HuH-7 (cell line): ENCODE measurements around the gene MADD.

Experiments used
- DNase-seq: peaks from one replicate; pipeline ENCODE4 v3.0.0; 2011; ENCODE audit warnings: low spot score

The MADD gene

DNA sequence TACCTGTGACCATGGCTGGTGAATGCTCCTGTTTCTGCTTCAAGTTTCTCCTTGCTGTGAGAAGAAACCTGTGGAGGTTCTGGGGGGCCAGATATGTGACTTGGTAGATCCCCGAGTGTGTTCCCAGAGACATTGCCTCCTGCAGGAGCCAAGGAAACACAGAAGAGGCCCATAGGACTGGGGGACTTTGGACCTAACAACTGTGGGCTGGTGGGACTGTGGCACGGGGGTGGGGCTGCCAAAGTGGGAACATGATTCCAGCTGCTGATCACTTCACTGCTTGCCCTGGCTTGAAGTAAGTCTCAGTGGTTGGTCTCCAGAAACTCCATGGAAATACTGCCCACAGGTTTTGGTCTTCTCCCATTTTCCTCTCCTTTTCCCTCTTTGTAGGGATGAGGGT is 16.3 kb upstream of the MADD start:
- peak; percentile 64 for DNase-seq

- no peak for DNase-seq
Observed at GRCh38 chr11:47254386-47254785, 15.5 kb upstream of the MADD start.

GRCh38 chr11:47256374-47256773 is 13.6 kb upstream of the MADD start:
- no peak for DNase-seq

- no peak for DNase-seq
Observed at GRCh38 chr11:47257177-47257516, 12.8 kb upstream of the MADD start.

- peak; percentile 82 for DNase-seq
Observed at GRCh38 chr11:47257517-47258316, 12.2 kb upstream of the MADD start, which contains the start of gene NR1H3. TSS of gene NR1H3 (plus strand) at chr11:47257996. CDS start at chr11:47259217, 1,221 bp downstream.

DNA sequence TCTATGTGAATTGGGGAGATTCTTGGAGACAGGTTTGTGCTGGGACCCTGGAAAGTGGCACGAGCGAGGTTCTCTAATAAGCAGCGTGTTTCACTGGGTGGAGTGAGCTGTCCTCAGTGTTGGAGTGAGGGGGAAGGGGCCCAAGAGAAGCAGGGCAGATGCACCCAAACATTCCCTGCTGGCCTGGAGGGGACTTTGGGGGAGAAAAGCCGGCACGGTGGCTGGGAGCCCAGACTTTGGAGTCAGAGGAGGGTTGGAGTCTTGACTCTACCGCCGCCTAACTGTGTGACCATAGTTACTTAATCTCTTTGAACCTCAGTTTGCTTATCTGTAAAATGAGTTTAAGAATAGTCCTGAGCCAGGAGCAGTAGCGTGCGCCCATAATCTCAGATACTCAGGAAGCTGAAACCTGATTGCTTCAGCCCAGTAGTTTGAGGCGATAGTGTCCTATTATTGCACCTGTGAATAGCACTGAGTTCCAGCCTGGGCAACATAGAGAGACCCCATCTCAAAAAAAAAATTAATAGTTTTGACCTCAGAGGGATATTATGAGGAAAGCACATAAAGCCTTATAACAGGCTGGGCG is 11.5 kb upstream of the MADD start:
- no peak for DNase-seq

GRCh38 chr11:47259232-47259977 is 10.5 kb upstream of the MADD start:
- peak; percentile 72 for DNase-seq

DNA sequence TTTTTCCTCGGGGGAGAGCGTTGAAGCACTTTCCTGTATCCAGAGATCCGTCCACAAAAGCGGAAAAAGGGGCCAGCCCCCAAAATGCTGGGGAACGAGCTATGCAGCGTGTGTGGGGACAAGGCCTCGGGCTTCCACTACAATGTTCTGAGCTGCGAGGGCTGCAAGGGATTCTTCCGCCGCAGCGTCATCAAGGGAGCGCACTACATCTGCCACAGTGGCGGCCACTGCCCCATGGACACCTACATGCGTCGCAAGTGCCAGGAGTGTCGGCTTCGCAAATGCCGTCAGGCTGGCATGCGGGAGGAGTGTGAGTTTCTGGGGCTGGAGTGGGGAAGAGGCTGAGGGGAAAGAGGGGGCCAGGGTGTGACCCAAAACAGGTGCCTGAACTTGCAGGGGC is 9.6 kb upstream of the MADD start:
- DNase-seq, result no peak

DNA sequence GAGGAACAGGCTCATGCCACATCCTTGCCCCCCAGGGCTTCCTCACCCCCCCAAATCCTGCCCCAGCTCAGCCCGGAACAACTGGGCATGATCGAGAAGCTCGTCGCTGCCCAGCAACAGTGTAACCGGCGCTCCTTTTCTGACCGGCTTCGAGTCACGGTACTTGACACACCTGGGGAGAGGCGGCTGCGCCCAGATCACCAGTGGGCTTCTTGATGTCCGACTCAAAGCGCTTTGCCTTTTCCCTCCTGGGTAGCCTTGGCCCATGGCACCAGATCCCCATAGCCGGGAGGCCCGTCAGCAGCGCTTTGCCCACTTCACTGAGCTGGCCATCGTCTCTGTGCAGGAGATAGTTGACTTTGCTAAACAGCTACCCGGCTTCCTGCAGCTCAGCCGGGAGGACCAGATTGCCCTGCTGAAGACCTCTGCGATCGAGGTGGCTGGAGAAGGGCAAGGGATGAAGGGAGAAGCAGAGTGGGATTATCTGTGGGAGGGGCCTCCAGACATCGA is 8.6 kb upstream of the MADD start:
- DNase-seq, result no peak

DNA sequence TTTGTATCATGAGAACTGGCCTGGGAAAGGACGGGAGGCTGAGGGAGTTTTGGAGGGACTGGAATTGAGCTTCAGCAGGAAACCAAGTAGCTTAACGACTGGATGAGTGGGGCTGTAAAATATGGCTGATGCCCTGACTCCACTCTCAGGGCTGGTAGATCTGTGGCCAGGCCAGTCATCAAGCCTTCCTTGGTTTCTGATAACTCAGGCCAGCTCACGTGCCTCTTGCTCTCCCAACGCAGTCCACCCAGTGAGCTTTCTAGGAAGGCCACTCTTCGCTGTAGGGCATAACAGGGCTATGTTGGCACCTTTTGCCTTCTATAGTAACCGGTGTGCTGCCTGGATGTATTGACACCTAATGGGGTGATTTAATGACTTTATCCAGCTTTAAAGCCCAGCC is 5.8 kb upstream of the MADD start:
- no peak for DNase-seq

DNA sequence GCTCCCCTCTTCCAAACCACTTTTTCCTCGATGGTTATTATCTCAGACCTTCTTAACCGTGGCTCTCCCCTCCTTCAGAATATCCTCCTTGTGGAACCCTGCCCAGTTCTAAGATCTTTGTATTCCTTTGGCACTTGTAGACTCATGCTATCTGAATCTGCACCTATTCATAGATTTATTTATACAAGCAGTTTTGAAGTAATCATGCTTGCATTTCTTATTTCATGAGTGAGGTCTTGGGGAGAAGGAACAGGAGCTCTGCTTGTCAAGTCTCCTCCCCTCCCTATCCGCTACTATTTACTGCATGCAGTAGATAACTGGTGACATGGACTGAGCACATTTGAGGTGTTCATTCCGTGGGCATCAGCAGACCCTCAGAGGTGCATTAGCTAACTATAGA is 5.4 kb upstream of the MADD start:
- DNase-seq, result no peak

GRCh38 chr11:47267876-47268275 is 2.1 kb upstream of the MADD start:
- DNase-seq, result no peak

DNA sequence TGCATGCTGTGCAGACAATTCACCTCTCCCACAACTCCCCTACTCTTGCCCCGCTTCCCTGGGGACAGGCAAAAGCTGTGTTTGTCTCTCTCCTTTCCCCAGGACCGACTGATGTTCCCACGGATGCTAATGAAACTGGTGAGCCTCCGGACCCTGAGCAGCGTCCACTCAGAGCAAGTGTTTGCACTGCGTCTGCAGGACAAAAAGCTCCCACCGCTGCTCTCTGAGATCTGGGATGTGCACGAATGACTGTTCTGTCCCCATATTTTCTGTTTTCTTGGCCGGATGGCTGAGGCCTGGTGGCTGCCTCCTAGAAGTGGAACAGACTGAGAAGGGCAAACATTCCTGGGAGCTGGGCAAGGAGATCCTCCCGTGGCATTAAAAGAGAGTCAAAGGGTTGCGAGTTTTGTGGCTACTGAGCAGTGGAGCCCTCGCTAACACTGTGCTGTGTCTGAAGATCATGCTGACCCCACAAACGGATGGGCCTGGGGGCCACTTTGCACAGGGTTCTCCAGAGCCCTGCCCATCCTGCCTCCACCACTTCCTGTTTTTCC is 1.4 kb upstream of the MADD start:
- no peak for DNase-seq

GRCh38 chr11:47269002-47269828 is 718 bp upstream of the MADD start:
- DNase-seq, result peak; percentile 86

GRCh38 chr11:47270331-47271271 is 668 bp downstream of the MADD start:
- DNase-seq, result peak; percentile 41

GRCh38 chr11:47271328-47271727 is 1.4 kb downstream of the MADD start:
- no peak for DNase-seq

GRCh38 chr11:47271961-47272661 is 2.2 kb downstream of the MADD start:
- no peak for DNase-seq

GRCh38 chr11:47272706-47273105 is 2.8 kb downstream of the MADD start:
- no peak for DNase-seq

GRCh38 chr11:47274495-47275235 is 4.7 kb downstream of the MADD start:
- DNase-seq, result no peak
